ENCODE data around the gene ATP9B. TPM values are rescaled to one million over a fixed set of nuclear protein-coding genes. Genes with fewer than 3 reads are reported as not detected.

Gene ATP9B
- total RNA-seq, 1 donor from 2014 or later, result 22.7 TPM

DNA sequence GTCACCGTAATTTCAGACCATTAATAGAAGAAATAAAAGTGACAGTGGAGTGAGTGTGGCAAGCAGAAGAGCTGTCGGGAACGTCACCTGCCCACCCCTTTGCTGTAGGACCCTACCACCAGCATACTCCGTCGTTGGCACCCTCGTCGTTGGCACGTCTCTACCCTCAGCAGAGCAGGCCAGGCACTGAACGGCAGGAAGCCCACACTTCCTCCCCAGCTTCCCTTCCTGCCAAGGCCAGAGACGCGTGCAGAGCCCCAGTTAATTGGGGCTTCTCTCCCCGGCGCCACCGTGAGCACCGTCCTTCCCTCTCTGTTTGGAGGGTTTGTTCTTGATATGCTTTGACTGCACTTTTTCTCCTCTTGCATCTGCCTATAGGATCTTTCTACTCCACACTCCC is 299.5 kb downstream of the ATP9B start:
- no peak for TF ChIP-seq CTCF (conservative IDR thresholded peaks at IDR 0.05; ENCODE audit: low read depth, low read length)
- DNase-seq (ENCODE audit: low read depth), result no peak
- H3K4me3 ChIP-seq (ENCODE audit: low read depth, low read length), result no peak overlapping the region

GRCh38 chr18:79371561-79372121 is 302.4 kb downstream of the ATP9B start:
- no peak for DNase-seq (ENCODE audit: low read depth)
- no peak overlapping the region for H3K4me3 ChIP-seq (ENCODE audit: low read depth, low read length)
- no peak for TF ChIP-seq CTCF (conservative IDR thresholded peaks at IDR 0.05; ENCODE audit: low read depth, low read length)

GRCh38 chr18:79372461-79372860 is 303.3 kb downstream of the ATP9B start:
- no peak for DNase-seq (ENCODE audit: low read depth)
- no peak for TF ChIP-seq CTCF (conservative IDR thresholded peaks at IDR 0.05; ENCODE audit: low read depth, low read length)
- H3K4me3 ChIP-seq (ENCODE audit: low read depth, low read length), result no peak overlapping the region

DNA sequence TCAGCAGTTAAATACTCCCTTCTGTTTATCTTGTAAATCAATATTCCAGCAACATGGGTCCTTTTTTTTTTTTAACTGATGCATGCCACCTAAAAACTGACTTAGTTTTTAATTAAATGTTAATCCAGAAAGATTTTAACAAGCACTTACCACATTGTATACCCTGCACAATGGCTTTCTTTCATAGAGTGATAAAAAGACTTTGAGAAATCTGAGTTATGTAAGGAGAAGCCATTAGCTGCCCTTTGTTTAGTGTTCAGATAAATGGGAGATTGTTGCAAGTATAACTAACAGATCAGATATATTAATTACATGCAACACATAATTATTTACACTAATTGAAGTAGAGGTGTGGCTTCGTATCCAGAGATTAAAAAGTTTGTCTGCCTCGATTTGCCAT is 303.8 kb downstream of the ATP9B start:
- TF ChIP-seq CTCF (conservative IDR thresholded peaks at IDR 0.05; ENCODE audit: low read depth, low read length), result no peak
- H3K4me3 ChIP-seq (ENCODE audit: low read depth, low read length), result no peak overlapping the region
- DNase-seq (ENCODE audit: low read depth), result no peak

GRCh38 chr18:79373736-79374135 is 304.5 kb downstream of the ATP9B start:
- H3K4me3 ChIP-seq (ENCODE audit: low read depth, low read length), result no peak overlapping the region

GRCh38 chr18:79374408-79375171 is 305.4 kb downstream of the ATP9B start:
- DNase-seq (ENCODE audit: low read depth), result no peak
- TF ChIP-seq CTCF (conservative IDR thresholded peaks at IDR 0.05; ENCODE audit: low read depth, low read length), result no peak
- H3K4me3 ChIP-seq (ENCODE audit: low read depth, low read length), result no peak overlapping the region

More at GRCh38 chr18:79373736-79374135, 304.5 kb downstream of the ATP9B start:
- no peak for TF ChIP-seq CTCF (conservative IDR thresholded peaks at IDR 0.05; ENCODE audit: low read depth, low read length)
- no peak for DNase-seq (ENCODE audit: low read depth)
